WTC11 (cell line): Measurements from ENCODE around the gene PHRF1. TPM values are rescaled to one million over a fixed set of nuclear protein-coding genes. Genes with fewer than 3 reads are reported as not detected.
A peak's percentile ranks its signal among the peaks of the same experiment; 100 is the strongest.

Experiments
- ATAC-seq: fragments of 200-7000 bp; cut with Tn5 transposase; 2 replicates; pipeline ENCODE4 v1.10.0; 2021; ENCODE audit warnings: mild to moderate bottlenecking, moderate library complexity
- CTCF ChIA-PET: fragments of 300-600 bp; sonication (Branson Sonifier 250); formaldehyde crosslinking; loops from one replicate; lab custom pipeline; 2021; ENCODE audit warnings: antibody characterized with exemption; lab: Charles Lee
- POLR2A ChIA-PET: fragments of 350-600 bp; sonication (Branson Sonifier 250); formaldehyde crosslinking; loops from one replicate; lab custom pipeline; 2021; ENCODE audit warnings: antibody characterized with exemption; lab: Charles Lee
- DNase-seq: peaks from one replicate; pipeline ENCODE4 v3.0.0; 2021; ENCODE audit warnings: low spot score
- H3K27ac Mint-ChIP-seq: 2 replicates; pipeline ENCODE4 v1.8.0; 2021; ENCODE audit warnings: mixed read lengths
- H3K27me3 Mint-ChIP-seq: 2 replicates; pipeline ENCODE4 v1.8.0; 2021; ENCODE audit warnings: low read depth, mild to moderate bottlenecking, moderate library complexity, mixed read lengths
- H3K36me3 Mint-ChIP-seq: 2 replicates; pipeline ENCODE4 v1.8.0; 2021; ENCODE audit warnings: mixed read lengths
- H3K4me1 Mint-ChIP-seq: 2 replicates; pipeline ENCODE4 v1.8.0; 2022; ENCODE audit warnings: mixed read lengths
- H3K4me3 Mint-ChIP-seq: 2 replicates; pipeline ENCODE4 v1.8.0; 2021; ENCODE audit warnings: mild to moderate bottlenecking, moderate library complexity, mixed read lengths
- H3K9me3 Mint-ChIP-seq: 2 replicates; pipeline ENCODE4 v1.8.0; 2021; ENCODE audit warnings: mixed read lengths
- FOXK1 ChIP-seq: sonication (generic); formaldehyde crosslinking; IDR thresholded peaks from 2 replicates; pipeline ENCODE4 v1.8.0; 2022; ENCODE audit warnings: mild to moderate bottlenecking, moderate library complexity, missing genetic modification reagents
- MLX ChIP-seq: sonication (generic); formaldehyde crosslinking; IDR thresholded peaks from 2 replicates; pipeline ENCODE4 v1.8.1; 2023; ENCODE audit warnings: mild to moderate bottlenecking, missing genetic modification reagents, moderate library complexity
- MXD4 ChIP-seq: fragments of 250-450 bp; sonication (Bioruptor Pico); IDR thresholded peaks from 2 replicates; pipeline ENCODE4 v1.8.0; 2021; ENCODE audit warnings: mild to moderate bottlenecking, moderate library complexity, borderline replicate concordance
- NR2C2 ChIP-seq: sonication (generic); formaldehyde crosslinking; IDR thresholded peaks from 2 replicates; pipeline ENCODE4 v1.8.0; 2022; ENCODE audit warnings: mild to moderate bottlenecking, missing genetic modification reagents
- SMAD3 ChIP-seq: sonication (generic); formaldehyde crosslinking; IDR thresholded peaks from 2 replicates; pipeline ENCODE4 v1.8.0; 2022; ENCODE audit warnings: missing genetic modification reagents, mild to moderate bottlenecking, borderline replicate concordance
- ZBTB21 ChIP-seq: sonication (generic); formaldehyde crosslinking; IDR thresholded peaks from 2 replicates; pipeline ENCODE4 v1.8.1; 2023; ENCODE audit warnings: mild to moderate bottlenecking, missing genetic modification reagents, borderline replicate concordance
- ZMAT4 ChIP-seq: fragments of 250-450 bp; sonication (Bioruptor Pico); IDR thresholded peaks from 2 replicates; pipeline ENCODE4 v1.9.0; 2021; ENCODE audit warnings: mild to moderate bottlenecking
- ZNF121 ChIP-seq: sonication (generic); formaldehyde crosslinking; IDR thresholded peaks from 2 replicates; pipeline ENCODE4 v1.8.0; 2023; ENCODE audit warnings: missing genetic modification reagents
- ZNF396 ChIP-seq: fragments of 250-450 bp; sonication (Bioruptor Pico); IDR thresholded peaks from 2 replicates; pipeline ENCODE4 v1.8.0; 2021; ENCODE audit warnings: mild to moderate bottlenecking, moderate library complexity, borderline replicate concordance
- ZNF423 ChIP-seq: fragments of 250-450 bp; sonication (Bioruptor Pico); IDR thresholded peaks from 2 replicates; pipeline ENCODE4 v2.1.2; 2022; ENCODE audit warnings: mild to moderate bottlenecking, moderate library complexity
- total RNA-seq: library from RNA; stranded (reverse); gene quantifications from 3 replicates; pipeline ENCODE4 v1.2.3, GENCODE V29; 2021
- TF ChIP-seq, protein P1 (sequence below): sonication (generic); formaldehyde crosslinking; IDR thresholded peaks from 2 replicates; pipeline ENCODE4 v1.8.0; 2022; ENCODE audit warnings: mild to moderate bottlenecking, missing genetic modification reagents
- TF ChIP-seq, protein P2 (sequence below): sonication (generic); formaldehyde crosslinking; IDR thresholded peaks from 2 replicates; pipeline ENCODE4 v1.8.1; 2023; ENCODE audit warnings: mild to moderate bottlenecking, moderate library complexity, missing genetic modification reagents

The PHRF1 gene
- total RNA-seq, 1 experiment from 2014 or later: 46.9 TPM

DNA sequence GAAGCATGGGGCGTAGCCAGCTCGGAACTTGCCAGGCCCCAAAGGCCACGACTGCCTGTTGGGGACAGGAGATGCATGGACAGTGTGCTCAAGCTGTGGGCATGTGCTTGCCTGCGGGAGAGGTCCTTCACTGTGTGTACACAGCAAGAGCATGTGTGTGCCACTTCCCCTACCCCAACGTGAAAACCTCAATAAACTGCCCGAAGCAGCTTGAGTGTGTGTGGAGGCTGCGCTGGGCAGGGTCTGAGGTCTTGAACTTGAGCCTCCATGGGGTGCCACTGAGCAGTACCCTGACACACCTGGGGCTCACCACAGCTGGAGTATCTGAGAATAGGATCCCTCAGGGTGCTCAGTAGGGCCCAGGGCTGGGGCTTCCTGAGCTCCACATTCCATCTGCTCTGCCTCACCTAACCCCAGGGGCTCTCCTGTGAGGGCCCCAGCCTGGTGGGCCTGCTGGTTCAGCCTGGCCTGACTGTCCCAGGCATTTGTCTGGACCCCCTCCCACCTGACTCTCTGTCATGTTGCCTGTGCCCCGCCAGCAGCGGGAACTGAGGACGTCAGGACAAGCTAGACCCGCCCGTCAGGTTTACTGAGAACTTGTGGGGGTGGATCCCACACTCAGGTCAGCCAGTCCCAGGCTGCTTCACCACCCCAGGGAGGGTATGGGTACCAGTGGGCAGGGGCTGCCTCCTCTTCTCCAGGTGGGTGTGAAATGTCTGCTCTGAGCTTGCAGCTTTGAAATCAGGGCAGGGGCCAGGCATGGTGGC is 12.3 kb upstream of the PHRF1 start:
- ATAC-seq: no peak
- DNase-seq: no peak
- Mint-ChIP-seq H3K9me3 (no peaks in the 10 kb centered on the region), H3K4me1 (peaks cover 34% of the 10 kb centered on the region), H3K36me3 (0 out of 2 replicates have a peak, but pooled peaks cover 3% of the 10 kb centered on the region), H3K4me3 (no peak overlapping the region), H3K27ac (peak overlapping the region; percentile 71; the same call in 1 of the 2 replicates), H3K27me3 (peaks cover 7% of the 10 kb centered on the region)
- POLR2A ChIA-PET: no interaction called here
- CTCF ChIA-PET: interaction anchor here (1.3 to 5.8 kb wide), 2 partner anchors 10 to 115 kb away, joined by 4 to 32 read pairs; no protein-coding TSS in a partner anchor
- no peak for TF ChIP-seq ZBTB21 (CRISPR knock-in tag)
- TF ChIP-seq ZNF423 (CRISPR knock-in tag): 0 out of 2 replicates have a peak, but pooled peaks have one; percentile 6
- TF ChIP-seq FOXK1 (CRISPR knock-in tag): no peak

DNA sequence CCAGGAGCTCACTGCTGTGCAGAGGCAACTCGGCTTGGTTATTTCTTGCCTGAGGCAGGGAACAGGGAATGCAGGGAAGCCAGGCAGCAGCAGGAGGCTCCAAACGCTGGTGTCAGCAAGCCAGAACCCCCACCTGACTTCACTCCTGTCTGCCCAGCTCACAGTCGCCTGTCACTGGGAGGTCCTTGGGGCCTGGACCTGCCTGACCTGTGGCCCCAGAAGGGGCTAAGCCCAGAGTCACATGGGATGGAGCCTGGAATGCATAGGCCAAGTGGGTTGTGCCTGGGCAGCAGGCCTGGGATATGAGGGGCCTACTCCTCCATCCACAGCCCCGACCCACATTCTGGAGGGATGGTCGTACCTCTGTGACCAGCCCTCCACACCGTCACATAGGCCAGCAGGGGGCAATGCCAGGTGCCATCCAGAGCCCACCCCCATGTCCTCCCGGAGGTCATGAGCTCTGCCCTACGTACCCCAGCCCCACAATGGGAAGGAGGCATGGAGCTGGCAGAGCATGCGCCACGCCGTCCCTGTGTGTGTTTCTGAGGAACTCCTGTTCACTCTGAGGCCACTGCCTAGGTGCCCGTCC is 10.3 kb upstream of the PHRF1 start:
- no peak for TF ChIP-seq MLX (CRISPR knock-in tag)
- peaks cover 31% of the 10 kb centered on the region for H3K4me1 Mint-ChIP-seq
- DNase-seq (no peak), ATAC-seq (no peak)
- H3K36me3 Mint-ChIP-seq: 0 out of 2 replicates have a peak, but pooled peaks cover 3% of the 10 kb centered on the region
- H3K27ac Mint-ChIP-seq: peak overlapping the region; percentile 72
- no peaks in the 10 kb centered on the region for H3K9me3 Mint-ChIP-seq
- H3K4me3 Mint-ChIP-seq: peak overlapping the region; percentile 80; the same call in 1 of the 2 replicates
- ChIA-PET CTCF (interaction anchor here (0.6 to 5.8 kb wide), 6 partner anchors 9 to 163 kb away, joined by 3 to 32 read pairs (median 6); partner anchors contain the start of gene PHRF1), POLR2A (interaction anchor here (0.6 to 1.2 kb wide), 3 partner anchors 9 to 50 kb away, joined by 3 to 8 read pairs (median 3); partner anchors contain the start of gene IRF7)
- H3K27me3 Mint-ChIP-seq: peaks cover 4% of the 10 kb centered on the region; the same call in 1 of the 2 replicates

GRCh38 chr11:567011-567628 is 9.2 kb upstream of the PHRF1 start:
- Mint-ChIP-seq H3K27ac (no peak overlapping the region), H3K4me1 (peaks cover 36% of the 10 kb centered on the region)
- CTCF ChIA-PET: interaction anchor here (2.0 to 5.8 kb wide), 3 partner anchors 8 to 13 kb away, joined by 8 to 32 read pairs (median 16); partner anchors contain the start of gene PHRF1

GRCh38 chr11:567629-568292 is 8.5 kb upstream of the PHRF1 start:
- TF ChIP-seq, protein P1, sequence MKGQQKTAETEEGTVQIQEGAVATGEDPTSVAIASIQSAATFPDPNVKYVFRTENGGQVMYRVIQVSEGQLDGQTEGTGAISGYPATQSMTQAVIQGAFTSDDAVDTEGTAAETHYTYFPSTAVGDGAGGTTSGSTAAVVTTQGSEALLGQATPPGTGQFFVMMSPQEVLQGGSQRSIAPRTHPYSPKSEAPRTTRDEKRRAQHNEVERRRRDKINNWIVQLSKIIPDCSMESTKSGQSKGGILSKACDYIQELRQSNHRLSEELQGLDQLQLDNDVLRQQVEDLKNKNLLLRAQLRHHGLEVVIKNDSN (CRISPR knock-in tag): no peak
- peak; percentile 98 for TF ChIP-seq ZNF121 (CRISPR knock-in tag)
- Mint-ChIP-seq H3K27ac (no peak overlapping the region), H3K4me1 (peaks cover 36% of the 10 kb centered on the region), H3K27me3 (peaks cover 4% of the 10 kb centered on the region; the same call in 1 of the 2 replicates), H3K36me3 (0 out of 2 replicates have a peak, but pooled peaks cover 3% of the 10 kb centered on the region), H3K9me3 (no peaks in the 10 kb centered on the region), H3K4me3 (peak overlapping the region; percentile 80)
- ATAC-seq (peak; percentile 2), DNase-seq (no peak)
- CTCF ChIA-PET: interaction anchor here (0.7 to 5.8 kb wide), 5 partner anchors 8 to 118 kb away, joined by 3 to 32 read pairs (median 5); partner anchors contain the start of gene LMNTD2
- POLR2A ChIA-PET: interaction anchor here (1.0 to 1.1 kb wide), 2 partner anchors 8 to 11 kb away, joined by 3 read pairs; no protein-coding TSS in a partner anchor

More at GRCh38 chr11:567011-567628, 9.2 kb upstream of the PHRF1 start:
- Mint-ChIP-seq H3K36me3 (0 out of 2 replicates have a peak, but pooled peaks cover 3% of the 10 kb centered on the region), H3K27me3 (peaks cover 4% of the 10 kb centered on the region; the same call in 1 of the 2 replicates), H3K9me3 (no peaks in the 10 kb centered on the region), H3K4me3 (peak overlapping the region; percentile 80)
- ATAC-seq: no peak
- POLR2A ChIA-PET: interaction anchor here (1.1 kb wide), 1 partner anchor 10 kb away, joined by 3 read pairs; no protein-coding TSS in a partner anchor
- DNase-seq: peak; percentile 11
- TF ChIP-seq, protein P2, sequence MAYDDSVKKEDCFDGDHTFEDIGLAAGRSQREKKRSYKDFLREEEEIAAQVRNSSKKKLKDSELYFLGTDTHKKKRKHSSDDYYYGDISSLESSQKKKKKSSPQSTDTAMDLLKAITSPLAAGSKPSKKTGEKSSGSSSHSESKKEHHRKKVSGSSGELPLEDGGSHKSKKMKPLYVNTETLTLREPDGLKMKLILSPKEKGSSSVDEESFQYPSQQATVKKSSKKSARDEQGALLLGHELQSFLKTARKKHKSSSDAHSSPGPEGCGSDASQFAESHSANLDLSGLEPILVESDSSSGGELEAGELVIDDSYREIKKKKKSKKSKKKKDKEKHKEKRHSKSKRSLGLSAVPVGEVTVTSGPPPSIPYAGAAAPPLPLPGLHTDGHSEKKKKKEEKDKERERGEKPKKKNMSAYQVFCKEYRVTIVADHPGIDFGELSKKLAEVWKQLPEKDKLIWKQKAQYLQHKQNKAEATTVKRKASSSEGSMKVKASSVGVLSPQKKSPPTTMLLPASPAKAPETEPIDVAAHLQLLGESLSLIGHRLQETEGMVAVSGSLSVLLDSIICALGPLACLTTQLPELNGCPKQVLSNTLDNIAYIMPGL (CRISPR knock-in tag): no peak
- no peak for TF ChIP-seq ZNF396 (CRISPR knock-in tag)
- no peak for TF ChIP-seq ZMAT4
- no peak for TF ChIP-seq SMAD3 (CRISPR knock-in tag)
- TF ChIP-seq NR2C2 (CRISPR knock-in tag): no peak
- no peak for TF ChIP-seq MXD4
